ENCODE data around the gene PLA2G4F.

DNA sequence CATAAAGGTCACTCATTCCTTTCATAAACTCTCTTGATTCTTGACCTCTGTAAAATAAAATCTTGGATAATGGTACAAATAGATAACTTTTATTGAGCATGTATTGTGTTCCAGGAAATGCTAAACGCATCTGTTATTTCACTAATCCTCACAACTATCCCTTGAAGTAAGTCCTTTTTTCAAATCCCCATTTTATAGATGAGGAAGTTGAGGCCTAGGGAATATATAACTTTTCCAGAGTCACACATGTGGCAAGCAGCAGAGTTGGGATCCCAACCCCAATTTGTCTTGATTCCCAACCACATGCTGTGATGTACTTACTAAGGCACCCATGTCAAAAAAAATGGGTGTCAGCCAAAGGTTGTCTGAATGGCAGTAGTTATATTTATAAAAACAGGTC lies 45.4 kb upstream of the PLA2G4F start:
- TF ChIP-seq POLR2A (IDR thresholded peaks at IDR 0.05; ENCODE audit: low read length): no peak
- TF ChIP-seq GATA1 (IDR thresholded peaks at IDR 0.05; ENCODE audit: low read depth, low read length): no peak
